HCT116 (cell line): ENCODE data around the gene KIRREL2. TPM values are rescaled to one million over a fixed set of nuclear protein-coding genes. Genes with fewer than 3 reads are reported as not detected.

Source experiments
- ATAC-seq: fragments of 200-7000 bp; cut with Tn5 transposase; 2 replicates; pipeline ENCODE4 v1.9.1; 2020; ENCODE audit warnings: mild to moderate bottlenecking, moderate library complexity
- BruUV-seq: library from RNA; stranded (reverse); fragments of 400-500 nt; replicated peaks from 2 replicates; lab custom pipeline; 2021; lab: Mats Ljungman, UMichigan
- CTCF ChIA-PET: fragments of 300-600 bp; sonication (Branson Sonifier 250); formaldehyde crosslinking; loops from one replicate; lab custom pipeline; 2021; ENCODE audit warnings: antibody characterized with exemption; lab: Charles Lee
- POLR2A ChIA-PET: fragments of 300-600, 350-600 bp; sonication (Branson Sonifier 250); formaldehyde crosslinking; loops from one replicate; lab custom pipeline; 2021; ENCODE audit warnings: antibody characterized with exemption; lab: Charles Lee
- RAD21 ChIA-PET, 2 experiments: fragments of 300-600 bp; sonication (Branson Sonifier 250); formaldehyde crosslinking; loops; one replicate each; lab custom pipeline; 2023; ENCODE audit warnings: low total read pairs in 2 of 2; ENCODE audit not compliant: uncharacterized antibody in 2 of 2, unreplicated experiment in 2 of 2, low non-redundant PET in 1 of 2; lab: Charles Lee
- DNase-seq: peaks from one replicate; pipeline ENCODE4 v3.0.0-alpha.2; 2010; ENCODE audit warnings: low read depth, low spot score
- H2AFZ ChIP-seq: fragments of 200-600 bp; shearing (Covaris generic), sonication (generic); 2 replicates; pipeline ENCODE4 v1.6.1; 2017; ENCODE audit warnings: low read depth, mixed run types, mixed read lengths, antibody characterized with exemption, low read length; ENCODE audit not compliant: poor library complexity, severe bottlenecking
- H3K27ac ChIP-seq: 2 replicates; pipeline ENCODE4 v1.5.1; 2012; ENCODE audit warnings: low read depth, low read length
- H3K27me3 ChIP-seq: fragments of 200-600 bp; sonication (generic); 2 replicates; pipeline ENCODE4 v1.6.1; 2016; ENCODE audit warnings: mixed run types, low read length, mixed read lengths; ENCODE audit not compliant: insufficient read depth
- H3K36me3 ChIP-seq, 2 experiments: fragments of 200-500 bp in 1 of 2; fragments of 200-600 bp in 1 of 2; sonication (Bioruptor generic) in 1 of 2; sonication (generic) in 1 of 2; 2 replicates each; pipeline versions ENCODE4 v1.5.1 to v1.6.1; 2014 to 2016; ENCODE audit warnings: low read length in 2 of 2, inconsistent platforms in 1 of 2, mixed read lengths in 1 of 2, mixed run types in 1 of 2; ENCODE audit not compliant: insufficient read depth in 2 of 2, control insufficient read depth in 1 of 2
- H3K4me1 ChIP-seq, 2 experiments: fragments of 200-600 bp in 1 of 2; sonication (generic) in 1 of 2; 2 replicates each; pipeline versions ENCODE4 v1.5.1 to v1.6.1; 2012 to 2017; ENCODE audit warnings: low read length in 2 of 2, inconsistent platforms in 1 of 2, mild to moderate bottlenecking in 1 of 2, mixed read lengths in 1 of 2, mixed run types in 1 of 2, moderate library complexity in 1 of 2; ENCODE audit not compliant: insufficient read depth in 2 of 2, control insufficient read depth in 1 of 2
- H3K4me2 ChIP-seq: fragments of 200-600 bp; sonication (generic); 2 replicates; pipeline ENCODE4 v1.6.1; 2017; ENCODE audit warnings: mixed run types, low read length, mixed read lengths
- H3K4me3 ChIP-seq, 2 experiments: fragments of 200-600 bp in 1 of 2; sonication (generic) in 1 of 2; replicated peaks in 1 of 2; 2 replicates each; pipeline ENCODE4 v1.5.1; 2011 to 2016; ENCODE audit warnings: low read length in 2 of 2, control low read depth in 1 of 2, low read depth in 1 of 2, mild to moderate bottlenecking in 1 of 2, mixed read lengths in 1 of 2, mixed run types in 1 of 2
- H3K79me2 ChIP-seq: fragments of 200-600 bp; sonication (generic); 2 replicates; pipeline ENCODE4 v1.6.1; 2017; ENCODE audit warnings: mild to moderate bottlenecking, mixed run types, low read length, moderate library complexity, mixed read lengths; ENCODE audit not compliant: insufficient read depth
- H3K9ac ChIP-seq: fragments of 200-600 bp; sonication (generic); 2 replicates; pipeline ENCODE4 v1.6.1; 2016; ENCODE audit warnings: low read length, mixed read lengths
- H3K9me2 ChIP-seq: fragments of 200-600 bp; sonication (generic), shearing (Covaris generic); 2 replicates; pipeline ENCODE4 v1.6.1; 2017; ENCODE audit warnings: mixed run types, mild to moderate bottlenecking, moderate library complexity; ENCODE audit not compliant: insufficient read depth
- H3K9me3 ChIP-seq, 2 experiments: fragments of 200-500 bp in 1 of 2; fragments of 200-600 bp in 1 of 2; sonication (Bioruptor generic) in 1 of 2; sonication (generic) in 1 of 2; 2 replicates each; pipeline ENCODE4 v1.6.1; 2014 to 2017; ENCODE audit warnings: low read length in 2 of 2, mixed read lengths in 2 of 2, inconsistent platforms in 1 of 2, low read depth in 1 of 2, mild to moderate bottlenecking in 1 of 2, mixed run types in 1 of 2, moderate library complexity in 1 of 2; ENCODE audit not compliant: control insufficient read depth in 1 of 2, insufficient read depth in 1 of 2
- H4K20me1 ChIP-seq: fragments of 200-600 bp; sonication (generic), shearing (Covaris generic); 2 replicates; pipeline ENCODE4 v1.6.1; 2017; ENCODE audit warnings: mixed run types, mild to moderate bottlenecking, moderate library complexity; ENCODE audit not compliant: insufficient read depth
- CBX3 ChIP-seq: IDR thresholded peaks from 2 replicates; pipeline ENCODE4 v1.6.1; 2012; ENCODE audit warnings: low read depth
- EZH2phosphoT487 ChIP-seq: fragments of 200-600 bp; IDR thresholded peaks from 2 replicates; pipeline ENCODE4 v1.6.1; 2018; ENCODE audit warnings: antibody characterized with exemption, borderline replicate concordance
- FOSL1 ChIP-seq: IDR thresholded peaks from 2 replicates; pipeline ENCODE4 v1.6.1; 2012; ENCODE audit warnings: low read depth
- POLR2AphosphoS5 ChIP-seq: IDR thresholded peaks from 2 replicates; pipeline ENCODE4 v1.6.1; 2011; ENCODE audit warnings: mild to moderate bottlenecking, low read depth, low read length, moderate library complexity
- SRF ChIP-seq: IDR thresholded peaks from 2 replicates; pipeline ENCODE4 v1.6.1; 2012; ENCODE audit warnings: low read depth
- TCF7L2 ChIP-seq: IDR thresholded peaks from 2 replicates; pipeline ENCODE4 v1.7.0; 2011; ENCODE audit warnings: borderline replicate concordance, inconsistent platforms; ENCODE audit not compliant: insufficient read depth, insufficient read length; ENCODE audit errors: extremely low read depth
- intact Hi-C: fragments of 100-400 bp; cut with micrococcal nuclease; formaldehyde crosslinking; loops from 2 replicates; pipeline ENCODE4 v1.10.0; 2022
- total RNA-seq: library from RNA; stranded (reverse); gene quantifications from one replicate; pipeline ENCODE4 v1.2.1, GENCODE V29; 2021; ENCODE audit not compliant: unreplicated experiment

Gene KIRREL2
- total RNA-seq, 1 experiment from 2014 or later: 1.3 TPM

- H3K27ac ChIP-seq: no peak overlapping the region
- no peaks in the 10 kb centered on the region; the same call in 1 of the 2 replicates for H3K27me3 ChIP-seq
- H3K36me3 ChIP-seq: no peaks in the 10 kb centered on the region
- H3K9me2 ChIP-seq: no peaks in the 10 kb centered on the region
- POLR2A ChIA-PET: no interaction called here
- H3K9ac ChIP-seq: no peak overlapping the region
- CTCF ChIA-PET: no interaction called here
- no peaks in the 10 kb centered on the region for H3K79me2 ChIP-seq
- H3K9me3 ChIP-seq: no peaks in the 10 kb centered on the region
- no peak for TF ChIP-seq POLR2AphosphoS5
- no peak for TF ChIP-seq FOSL1
- peaks cover 0 to 8% of the 10 kb centered on the region in 2 experiments; a peak in 2 of 4 replicates for H3K4me1 ChIP-seq
- RAD21 ChIA-PET: interaction anchor here in 1 of 2 experiments (0.6 kb wide), 1 partner anchor 96 kb away, joined by 3 read pairs; no protein-coding TSS in a partner anchor
- no TSS peak for BruUV-seq
- no peak overlapping the region for H3K4me3 ChIP-seq
- H2AFZ ChIP-seq: no peak overlapping the region
- no peaks in the 10 kb centered on the region for H4K20me1 ChIP-seq
- H3K4me2 ChIP-seq: no peak overlapping the region
- DNase-seq (no peak), ATAC-seq (no peak)
- intact Hi-C loops: no loop called here
Measured at GRCh38 chr19:35818445-35818844, 38.3 kb upstream of the KIRREL2 start.

- no peak overlapping the region for H3K4me3 ChIP-seq
- no peak for ATAC-seq
- H3K27me3 ChIP-seq: peaks cover 11% of the 10 kb centered on the region
- DNase-seq: no peak
- H3K4me2 ChIP-seq: no peak overlapping the region
- H3K9ac ChIP-seq: no peak overlapping the region
- intact Hi-C loops: no loop called here
- CTCF ChIA-PET: no interaction called here
- RAD21 ChIA-PET: no interaction called here
- TF ChIP-seq CBX3 (no peak), SRF (no peak), TCF7L2 (no peak), EZH2phosphoT487 (no peak)
- H3K79me2 ChIP-seq: no peaks in the 10 kb centered on the region
- H3K9me3 ChIP-seq: no peaks in the 10 kb centered on the region
- peaks cover 0 to 8% of the 10 kb centered on the region in 2 experiments; a peak in 2 of 4 replicates for H3K4me1 ChIP-seq
- no peaks in the 10 kb centered on the region for H3K36me3 ChIP-seq
- no peak overlapping the region for H2AFZ ChIP-seq
- BruUV-seq: no TSS peak
- no peaks in the 10 kb centered on the region for H4K20me1 ChIP-seq
- no peaks in the 10 kb centered on the region for H3K9me2 ChIP-seq
- POLR2A ChIA-PET: no interaction called here
- no peak overlapping the region for H3K27ac ChIP-seq
Measured at GRCh38 chr19:35822579-35822978, 34.1 kb upstream of the KIRREL2 start.
